Measurements from ENCODE around the gene SPOUT1. TPM values are rescaled to one million over a fixed set of nuclear protein-coding genes. Genes with fewer than 3 reads are reported as not detected.

Gene SPOUT1
- total RNA-seq, 4 donors from 2014 or later: 26.4 to 71.7 (median 39.0) TPM

DNA sequence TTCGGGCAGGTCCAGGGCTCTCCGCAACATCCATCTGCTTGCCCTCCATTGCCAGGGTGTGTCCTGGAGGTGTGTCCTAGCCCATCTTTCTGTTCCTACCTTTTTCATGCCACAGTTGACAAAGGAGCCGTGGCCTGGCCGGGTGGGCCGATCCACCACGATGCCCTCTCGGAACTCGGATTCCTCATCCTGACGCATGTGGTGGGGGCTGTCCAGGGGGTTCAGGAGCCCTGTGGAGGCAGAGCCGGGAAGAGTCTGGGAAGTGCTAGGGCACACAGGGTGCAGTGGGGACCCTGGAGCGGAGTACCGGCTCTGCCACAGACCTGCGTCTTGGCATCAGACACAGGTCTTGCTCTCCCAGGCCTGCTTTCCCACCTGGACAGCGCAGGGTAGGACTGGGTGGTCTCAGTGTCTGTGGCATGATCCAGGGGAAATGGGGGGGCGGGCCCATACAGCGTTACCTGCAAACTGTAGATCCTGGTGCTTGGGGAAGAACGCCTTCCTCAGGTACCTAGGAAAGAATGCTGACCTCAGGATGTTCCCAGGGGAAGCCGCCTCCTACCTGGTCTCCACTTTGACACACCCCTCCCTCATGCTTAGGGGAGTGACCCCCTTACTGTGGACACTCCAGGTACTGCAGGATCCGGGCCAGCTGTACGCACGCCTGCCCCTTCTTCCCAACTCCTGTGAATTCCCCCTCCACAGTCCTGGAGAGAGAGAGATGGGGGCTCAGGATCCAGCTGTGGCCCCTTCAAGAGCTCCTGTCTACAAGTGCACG, 3.5 kb downstream of the SPOUT1 start:
- Histone ChIP-seq H3K27me3 (no peaks in the 10 kb centered on the region), H3K36me3 (peaks cover 0 to 75% (median 0%) of the 10 kb centered on the region in 3 donors), H3K4me3 (no peak overlapping the region), H3K4me1 (peaks cover 0 to 24% (median 8%) of the 10 kb centered on the region in 4 donors), H3K9me3 (no peaks in the 10 kb centered on the region), H3K27ac (no peak overlapping the region)
- whole genome bisulfite sequencing, 2 donors: 90 to 92% methylated on average over 22 of the region's 22 CpGs
- TF ChIP-seq POLR2A (IDR thresholded peaks at IDR 0.05): no peak
- TF ChIP-seq, protein P1, sequence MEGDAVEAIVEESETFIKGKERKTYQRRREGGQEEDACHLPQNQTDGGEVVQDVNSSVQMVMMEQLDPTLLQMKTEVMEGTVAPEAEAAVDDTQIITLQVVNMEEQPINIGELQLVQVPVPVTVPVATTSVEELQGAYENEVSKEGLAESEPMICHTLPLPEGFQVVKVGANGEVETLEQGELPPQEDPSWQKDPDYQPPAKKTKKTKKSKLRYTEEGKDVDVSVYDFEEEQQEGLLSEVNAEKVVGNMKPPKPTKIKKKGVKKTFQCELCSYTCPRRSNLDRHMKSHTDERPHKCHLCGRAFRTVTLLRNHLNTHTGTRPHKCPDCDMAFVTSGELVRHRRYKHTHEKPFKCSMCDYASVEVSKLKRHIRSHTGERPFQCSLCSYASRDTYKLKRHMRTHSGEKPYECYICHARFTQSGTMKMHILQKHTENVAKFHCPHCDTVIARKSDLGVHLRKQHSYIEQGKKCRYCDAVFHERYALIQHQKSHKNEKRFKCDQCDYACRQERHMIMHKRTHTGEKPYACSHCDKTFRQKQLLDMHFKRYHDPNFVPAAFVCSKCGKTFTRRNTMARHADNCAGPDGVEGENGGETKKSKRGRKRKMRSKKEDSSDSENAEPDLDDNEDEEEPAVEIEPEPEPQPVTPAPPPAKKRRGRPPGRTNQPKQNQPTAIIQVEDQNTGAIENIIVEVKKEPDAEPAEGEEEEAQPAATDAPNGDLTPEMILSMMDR (IDR thresholded peaks at IDR 0.05): no peak
- no peak for TF ChIP-seq EP300 (IDR thresholded peaks at IDR 0.05)
- DNase-seq (ENCODE audit: low spot score in 2 of 2): no peak

DNA sequence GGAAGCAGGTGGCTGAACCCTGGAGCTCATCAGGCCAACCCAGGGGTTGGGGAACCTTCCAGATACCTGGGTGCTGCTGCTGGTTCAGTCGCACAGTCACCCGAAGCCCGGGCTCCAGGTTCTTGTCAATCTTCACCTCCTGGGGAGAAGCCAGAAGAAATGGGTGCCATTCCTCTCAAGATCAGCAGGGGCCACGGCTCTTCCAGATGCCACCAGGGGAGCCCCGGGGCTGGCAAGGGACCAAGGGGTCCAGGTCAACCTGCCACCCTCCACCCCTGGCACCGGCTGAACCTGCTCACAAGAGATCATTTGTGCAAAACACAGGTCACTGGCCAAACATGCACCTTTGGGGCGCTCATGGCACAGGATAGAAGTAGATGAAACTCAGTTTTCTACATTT, 4.7 kb downstream of the SPOUT1 start:
- no peak for TF ChIP-seq EP300 (IDR thresholded peaks at IDR 0.05)
- TF ChIP-seq, protein P1 (IDR thresholded peaks at IDR 0.05): no peak
- no peak for TF ChIP-seq POLR2A (IDR thresholded peaks at IDR 0.05)
- H3K9me3 ChIP-seq: no peaks in the 10 kb centered on the region
- no peaks in the 10 kb centered on the region for H3K27me3 ChIP-seq
- no peak for DNase-seq (ENCODE audit: low spot score in 2 of 2)
- H3K36me3 ChIP-seq: peaks cover 0 to 81% (median 0%) of the 10 kb centered on the region in 3 donors
- no peak overlapping the region for H3K4me3 ChIP-seq
- WGBS, 2 donors: 79 to 86% methylated on average over 7 of the region's 7 CpGs
- H3K4me1 ChIP-seq: peaks cover 0 to 23% (median 9%) of the 10 kb centered on the region in 4 donors
- no peak overlapping the region for H3K27ac ChIP-seq

DNA sequence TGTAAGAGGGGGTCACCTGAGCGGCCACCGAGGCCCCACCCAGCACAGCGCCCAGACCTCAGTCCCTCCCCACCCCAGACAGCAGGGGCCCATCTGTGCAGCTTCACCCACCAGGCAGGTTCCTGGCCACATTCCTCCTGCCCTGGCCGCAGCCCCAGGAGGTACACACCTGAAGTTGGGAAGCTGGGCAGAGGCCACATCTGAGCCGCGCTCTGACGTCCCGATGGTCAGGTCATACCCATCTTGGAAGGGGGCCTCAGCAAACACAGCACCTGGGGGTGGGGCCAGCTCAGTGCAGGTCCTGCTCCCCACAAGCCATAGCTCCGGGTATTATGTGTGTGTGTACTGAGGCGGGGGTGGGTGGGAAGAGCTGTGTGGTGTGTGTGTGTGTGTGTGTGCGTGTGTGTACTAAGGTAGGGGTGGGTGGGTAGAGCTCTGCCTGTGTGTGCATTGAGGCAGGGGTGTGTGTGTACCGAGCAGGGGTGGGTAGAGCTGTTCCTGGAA, 5.6 kb downstream of the SPOUT1 start:
- Histone ChIP-seq H3K4me3 (no peak overlapping the region), H3K9me3 (no peaks in the 10 kb centered on the region), H3K36me3 (peaks cover 0 to 81% (median 0%) of the 10 kb centered on the region in 3 donors), H3K27ac (no peak overlapping the region), H3K4me1 (peaks cover 0 to 27% (median 15%) of the 10 kb centered on the region in 4 donors), H3K27me3 (no peaks in the 10 kb centered on the region)
- TF ChIP-seq POLR2A (IDR thresholded peaks at IDR 0.05) (no peak), EP300 (IDR thresholded peaks at IDR 0.05) (no peak)
- TF ChIP-seq, protein P1 (IDR thresholded peaks at IDR 0.05): no peak
- no peak for DNase-seq (ENCODE audit: low spot score in 2 of 2)
- 75 to 86% methylated on average over 8 to 12 of the region's 12 CpGs for WGBS, 2 donors

DNA sequence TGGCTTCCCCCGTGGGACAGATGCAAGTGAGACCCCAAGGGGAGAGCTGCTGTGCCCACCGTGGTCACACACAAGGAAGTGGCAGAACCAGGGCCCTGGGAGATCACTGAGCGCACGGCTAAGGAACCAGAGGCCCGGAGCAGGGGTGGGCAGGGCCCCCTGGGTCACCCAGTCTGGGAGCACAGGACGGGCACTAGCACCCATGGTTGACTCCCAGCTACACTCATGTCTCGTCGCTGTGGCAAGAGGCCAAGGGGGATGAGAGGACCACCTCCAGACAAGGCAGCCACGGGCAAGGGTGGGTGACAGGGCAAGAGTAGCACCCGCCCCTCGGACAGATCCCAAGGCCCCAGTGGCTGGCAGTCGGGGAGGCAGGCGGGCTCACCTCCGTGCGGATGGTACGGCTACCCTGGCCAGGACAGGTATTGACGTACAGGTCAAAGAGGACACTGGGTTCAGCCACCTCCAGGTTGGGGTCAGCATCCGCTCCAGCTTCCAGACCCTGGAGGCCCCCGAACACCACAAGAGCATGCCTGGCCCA, 6.2 kb downstream of the SPOUT1 start:
- WGBS, 2 donors: 85 to 86% methylated on average over 16 to 19 of the region's 19 CpGs
- Histone ChIP-seq H3K9me3 (no peaks in the 10 kb centered on the region), H3K27ac (no peak overlapping the region), H3K36me3 (peaks cover 0 to 79% (median 0%) of the 10 kb centered on the region in 3 donors), H3K4me3 (no peak overlapping the region), H3K4me1 (peaks cover 0 to 24% (median 11%) of the 10 kb centered on the region in 4 donors), H3K27me3 (no peaks in the 10 kb centered on the region)
- no peak for DNase-seq (ENCODE audit: low spot score in 2 of 2)
- TF ChIP-seq, protein P1 (IDR thresholded peaks at IDR 0.05): no peak
- no peak for TF ChIP-seq EP300 (IDR thresholded peaks at IDR 0.05)
- TF ChIP-seq POLR2A (IDR thresholded peaks at IDR 0.05): no peak

Data from tibial nerve (tissue), 4 donors.